Measurements from ENCODE around the gene CHSY3. TPM values are rescaled to one million over a fixed set of nuclear protein-coding genes. Genes with fewer than 3 reads are reported as not detected.

The CHSY3 gene
- total RNA-seq, 2 donors from 2014 or later = 0.09 to 2.0 TPM

DNA sequence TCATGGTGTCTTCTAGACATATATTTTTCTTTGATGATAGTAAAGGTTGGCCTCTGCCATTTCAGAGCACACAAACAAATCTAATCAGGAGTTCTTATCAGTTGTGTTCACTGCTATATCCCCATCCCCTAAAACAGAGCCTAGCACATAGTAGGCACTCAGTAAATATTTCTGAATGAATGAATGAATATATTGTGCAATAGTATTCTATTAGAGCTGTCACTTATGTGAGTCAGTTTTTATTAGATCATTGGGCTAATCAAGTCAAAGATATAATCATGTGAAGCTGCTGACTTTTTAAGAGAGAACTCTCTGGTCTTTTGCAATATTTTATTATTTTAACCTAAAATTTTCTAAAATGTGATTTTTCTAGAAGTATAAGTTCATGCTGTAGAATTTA is 84.2 kb downstream of the CHSY3 start:
- H3K4me1 ChIP-seq (replicated peaks) = no peaks in the 10 kb centered on the region
- TF ChIP-seq POLR2A (IDR thresholded peaks at IDR 0.05) = no peak
- TF ChIP-seq, protein P1, sequence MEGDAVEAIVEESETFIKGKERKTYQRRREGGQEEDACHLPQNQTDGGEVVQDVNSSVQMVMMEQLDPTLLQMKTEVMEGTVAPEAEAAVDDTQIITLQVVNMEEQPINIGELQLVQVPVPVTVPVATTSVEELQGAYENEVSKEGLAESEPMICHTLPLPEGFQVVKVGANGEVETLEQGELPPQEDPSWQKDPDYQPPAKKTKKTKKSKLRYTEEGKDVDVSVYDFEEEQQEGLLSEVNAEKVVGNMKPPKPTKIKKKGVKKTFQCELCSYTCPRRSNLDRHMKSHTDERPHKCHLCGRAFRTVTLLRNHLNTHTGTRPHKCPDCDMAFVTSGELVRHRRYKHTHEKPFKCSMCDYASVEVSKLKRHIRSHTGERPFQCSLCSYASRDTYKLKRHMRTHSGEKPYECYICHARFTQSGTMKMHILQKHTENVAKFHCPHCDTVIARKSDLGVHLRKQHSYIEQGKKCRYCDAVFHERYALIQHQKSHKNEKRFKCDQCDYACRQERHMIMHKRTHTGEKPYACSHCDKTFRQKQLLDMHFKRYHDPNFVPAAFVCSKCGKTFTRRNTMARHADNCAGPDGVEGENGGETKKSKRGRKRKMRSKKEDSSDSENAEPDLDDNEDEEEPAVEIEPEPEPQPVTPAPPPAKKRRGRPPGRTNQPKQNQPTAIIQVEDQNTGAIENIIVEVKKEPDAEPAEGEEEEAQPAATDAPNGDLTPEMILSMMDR (IDR thresholded peaks at IDR 0.05) = no peak
- TF ChIP-seq POLR2AphosphoS5 (IDR thresholded peaks at IDR 0.05) = no peak
- no peaks in the 10 kb centered on the region for H3K27me3 ChIP-seq (replicated peaks; ENCODE audit: insufficient read depth)
- no peak for DNase-seq (ENCODE audit: low spot score)
- H3K4me3 ChIP-seq = no peak overlapping the region
- intact Hi-C loops (cut with DNase I) = no loop called here
- no peaks in the 10 kb centered on the region for H3K9me3 ChIP-seq
- no peak overlapping the region for H3K27ac ChIP-seq
- H3K36me3 ChIP-seq = no peaks in the 10 kb centered on the region

DNA sequence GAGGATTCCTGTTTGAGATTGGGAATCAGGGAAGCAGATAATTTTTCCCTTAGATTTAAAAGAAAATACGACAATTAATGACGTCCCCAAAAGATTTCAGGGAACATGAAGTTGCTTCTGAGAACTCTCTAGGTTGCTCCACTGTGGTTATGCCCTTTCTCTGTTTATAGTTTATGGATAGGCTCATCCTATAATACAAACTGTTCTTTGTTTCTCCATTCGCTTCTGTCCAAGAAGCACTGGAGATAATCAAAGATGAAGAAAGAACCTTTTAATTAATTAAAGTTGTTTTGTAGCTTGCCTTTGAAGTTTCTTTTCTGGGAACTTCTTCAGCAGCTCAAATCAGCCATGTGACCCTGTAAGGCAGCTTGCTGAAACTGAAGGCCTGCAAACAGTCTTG is 87.5 kb downstream of the CHSY3 start:
- 55% methylated on average over 3 of the region's 3 CpGs for WGBS
- Histone ChIP-seq H3K27me3 (replicated peaks; ENCODE audit: insufficient read depth) (no peaks in the 10 kb centered on the region), H3K27ac (no peak overlapping the region), H3K4me1 (replicated peaks) (no peaks in the 10 kb centered on the region), H3K9me3 (no peaks in the 10 kb centered on the region), H3K36me3 (no peaks in the 10 kb centered on the region), H3K4me3 (no peak overlapping the region)
- intact Hi-C loops (cut with DNase I) = no loop called here
- DNase-seq (ENCODE audit: low spot score) = no peak
- TF ChIP-seq POLR2A (IDR thresholded peaks at IDR 0.05) = no peak
- TF ChIP-seq POLR2AphosphoS5 (IDR thresholded peaks at IDR 0.05) = no peak
- TF ChIP-seq, protein P1 (IDR thresholded peaks at IDR 0.05) = no peak

DNA sequence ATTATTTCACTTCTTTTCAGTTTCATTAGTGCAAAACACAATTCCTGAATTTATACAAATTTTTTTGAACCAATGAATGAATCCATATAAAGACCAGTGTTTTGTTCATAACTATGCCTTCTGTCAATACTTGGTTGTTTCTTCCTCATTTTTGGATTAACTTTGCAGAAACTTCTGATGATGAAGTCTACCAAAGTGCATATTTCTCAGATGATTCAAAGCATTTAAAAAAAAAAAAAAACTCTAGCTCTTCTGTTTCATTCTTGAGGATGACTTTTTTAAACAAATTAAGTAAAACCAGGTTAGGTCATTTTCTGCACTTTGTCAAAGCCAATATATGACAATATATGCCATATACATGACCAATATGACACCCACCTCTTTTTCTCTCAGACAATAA is 92.6 kb downstream of the CHSY3 start:
- Histone ChIP-seq H3K4me1 (replicated peaks) (no peaks in the 10 kb centered on the region), H3K27ac (no peak overlapping the region), H3K27me3 (replicated peaks; ENCODE audit: insufficient read depth) (no peaks in the 10 kb centered on the region), H3K4me3 (no peak overlapping the region), H3K36me3 (no peaks in the 10 kb centered on the region), H3K9me3 (no peaks in the 10 kb centered on the region)
- TF ChIP-seq POLR2AphosphoS5 (IDR thresholded peaks at IDR 0.05) (no peak), POLR2A (IDR thresholded peaks at IDR 0.05) (no peak)
- TF ChIP-seq, protein P1 (IDR thresholded peaks at IDR 0.05) = no peak
- intact Hi-C loops (cut with DNase I) = no loop called here
- DNase-seq (ENCODE audit: low spot score) = no peak

DNA sequence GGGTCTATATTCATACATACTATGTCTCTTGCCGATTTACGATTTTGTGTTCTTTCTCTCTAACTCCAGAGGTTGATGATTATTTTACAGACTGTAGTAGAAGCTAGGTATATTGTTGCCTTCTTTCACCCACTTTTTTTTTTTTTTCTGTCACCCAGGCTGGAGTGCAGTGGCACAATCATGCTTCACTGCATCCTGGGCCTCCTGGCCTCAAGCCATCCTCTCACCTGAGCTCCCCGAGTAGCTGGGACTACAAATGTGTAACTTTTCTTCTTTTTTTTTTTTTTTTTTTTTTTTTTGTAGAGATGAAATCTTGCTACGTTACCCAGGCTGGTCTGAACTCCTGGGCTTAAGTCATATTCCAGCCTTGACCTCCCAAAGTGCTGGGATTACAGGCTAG is 96.2 kb downstream of the CHSY3 start:
- Histone ChIP-seq H3K36me3 (no peaks in the 10 kb centered on the region), H3K9me3 (no peaks in the 10 kb centered on the region), H3K4me1 (replicated peaks) (no peaks in the 10 kb centered on the region), H3K27me3 (replicated peaks; ENCODE audit: insufficient read depth) (no peaks in the 10 kb centered on the region), H3K4me3 (no peak overlapping the region), H3K27ac (no peak overlapping the region)
- WGBS = 76% methylated on average over 4 of the region's 4 CpGs
- TF ChIP-seq POLR2AphosphoS5 (IDR thresholded peaks at IDR 0.05) = no peak
- TF ChIP-seq, protein P1 (IDR thresholded peaks at IDR 0.05) = no peak
- no peak for TF ChIP-seq POLR2A (IDR thresholded peaks at IDR 0.05)
- intact Hi-C loops (cut with DNase I) = no loop called here
- no peak for DNase-seq (ENCODE audit: low spot score)

DNA sequence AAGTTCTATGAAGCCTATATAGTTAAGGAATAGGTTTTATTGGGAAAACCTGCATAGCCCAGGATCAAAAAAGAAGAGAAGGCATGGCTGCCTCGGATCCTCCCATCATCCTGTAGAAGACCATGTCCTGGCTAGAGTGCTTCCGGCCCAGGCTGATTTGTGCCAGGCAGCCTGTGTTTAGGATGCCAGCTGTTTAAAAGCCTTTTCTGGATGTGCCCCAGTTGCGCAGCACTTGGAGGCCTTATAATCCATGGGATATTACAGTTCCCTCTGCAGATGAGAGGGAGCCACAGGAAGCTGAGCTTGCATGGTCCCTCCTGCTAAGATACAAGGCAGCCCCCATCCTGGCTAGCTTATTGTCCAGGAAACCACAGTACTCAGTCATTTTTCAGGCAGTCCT is 97.9 kb downstream of the CHSY3 start:
- intact Hi-C loops (cut with DNase I) = no loop called here
- no peak for DNase-seq (ENCODE audit: low spot score)

More for the DNA sequence above, 97.9 kb downstream of the CHSY3 start:
- TF ChIP-seq, protein P1 (IDR thresholded peaks at IDR 0.05) = no peak
- no peak for TF ChIP-seq POLR2A (IDR thresholded peaks at IDR 0.05)
- TF ChIP-seq POLR2AphosphoS5 (IDR thresholded peaks at IDR 0.05) = no peak
- Histone ChIP-seq H3K27ac (no peak overlapping the region), H3K9me3 (no peaks in the 10 kb centered on the region), H3K4me1 (replicated peaks) (no peaks in the 10 kb centered on the region), H3K36me3 (no peaks in the 10 kb centered on the region), H3K27me3 (replicated peaks; ENCODE audit: insufficient read depth) (no peaks in the 10 kb centered on the region), H3K4me3 (no peak overlapping the region)
- 81% methylated on average over 3 of the region's 3 CpGs for WGBS
